K562 (cell line): Measurements from ENCODE around the gene CHRDL1. TPM values are rescaled to one million over a fixed set of nuclear protein-coding genes. Genes with fewer than 3 reads are reported as not detected.

Experiments
- HDAC2 ChIP-seq: fragments of 450-650 bp; IDR thresholded peaks from 2 replicates; pipeline ENCODE4 v1.6.1; 2016; ENCODE audit warnings: mild to moderate bottlenecking
- polyA plus RNA-seq, 8 experiments: library from polyadenylated mRNA; depleted of rRNA in 4 of 8; stranded (reverse) in 5 of 8; unstranded in 3 of 8; fragments of >200 nt; fragmentation: Nextera tagmentation in 2 of 8; fragmentation: Illumina TruSeq in 1 of 8; extraction: Ambion mirVana in 2 of 8; extraction: Trizol in 1 of 8; gene quantifications; 2 replicates each; pipeline versions ENCODE4 v1.2.1 to v1.2.3, GENCODE V29; 2011 to 2014; ENCODE audit warnings: inconsistent platforms in 1 of 8, missing spikeins in 1 of 8
- total RNA-seq, 7 experiments: library from RNA; depleted of rRNA in 6 of 7; stranded (reverse); fragments of >200 nt in 6 of 7; fragmentation: Illumina TruSeq in 2 of 7; extraction: Trizol in 2 of 7; gene quantifications; 2 replicates each; pipeline versions ENCODE4 v1.2.1 to v1.2.3, GENCODE V29; 2011 to 2021; ENCODE audit warnings: low replicate concordance in 1 of 7
- TF ChIP-seq, protein P1 (sequence below), 2 experiments: fragments of 450-650 bp in 1 of 2; sonication (generic) in 1 of 2; formaldehyde crosslinking in 1 of 2; IDR thresholded peaks; 2 replicates each; pipeline versions ENCODE4 v1.7.1 to v1.9.0; 2016 to 2022; ENCODE audit warnings: inconsistent platforms in 1 of 2, mild to moderate bottlenecking in 1 of 2, missing genetic modification reagents in 1 of 2
- TF ChIP-seq, protein P2 (sequence below), 2 experiments: fragments of 150-350 bp in 1 of 2; IDR thresholded peaks; 2 replicates each; pipeline ENCODE4 v1.6.1; 2012 to 2016; ENCODE audit warnings: low read depth in 2 of 2, low read length in 2 of 2, mild to moderate bottlenecking in 1 of 2, moderate library complexity in 1 of 2

The CHRDL1 gene
- total and polyA plus RNA-seq, 9 of the 15 experiments (the other 6 are each of a cell fraction or from before 2014, with no cell fraction given) = not detected

- TF ChIP-seq, protein P1, sequence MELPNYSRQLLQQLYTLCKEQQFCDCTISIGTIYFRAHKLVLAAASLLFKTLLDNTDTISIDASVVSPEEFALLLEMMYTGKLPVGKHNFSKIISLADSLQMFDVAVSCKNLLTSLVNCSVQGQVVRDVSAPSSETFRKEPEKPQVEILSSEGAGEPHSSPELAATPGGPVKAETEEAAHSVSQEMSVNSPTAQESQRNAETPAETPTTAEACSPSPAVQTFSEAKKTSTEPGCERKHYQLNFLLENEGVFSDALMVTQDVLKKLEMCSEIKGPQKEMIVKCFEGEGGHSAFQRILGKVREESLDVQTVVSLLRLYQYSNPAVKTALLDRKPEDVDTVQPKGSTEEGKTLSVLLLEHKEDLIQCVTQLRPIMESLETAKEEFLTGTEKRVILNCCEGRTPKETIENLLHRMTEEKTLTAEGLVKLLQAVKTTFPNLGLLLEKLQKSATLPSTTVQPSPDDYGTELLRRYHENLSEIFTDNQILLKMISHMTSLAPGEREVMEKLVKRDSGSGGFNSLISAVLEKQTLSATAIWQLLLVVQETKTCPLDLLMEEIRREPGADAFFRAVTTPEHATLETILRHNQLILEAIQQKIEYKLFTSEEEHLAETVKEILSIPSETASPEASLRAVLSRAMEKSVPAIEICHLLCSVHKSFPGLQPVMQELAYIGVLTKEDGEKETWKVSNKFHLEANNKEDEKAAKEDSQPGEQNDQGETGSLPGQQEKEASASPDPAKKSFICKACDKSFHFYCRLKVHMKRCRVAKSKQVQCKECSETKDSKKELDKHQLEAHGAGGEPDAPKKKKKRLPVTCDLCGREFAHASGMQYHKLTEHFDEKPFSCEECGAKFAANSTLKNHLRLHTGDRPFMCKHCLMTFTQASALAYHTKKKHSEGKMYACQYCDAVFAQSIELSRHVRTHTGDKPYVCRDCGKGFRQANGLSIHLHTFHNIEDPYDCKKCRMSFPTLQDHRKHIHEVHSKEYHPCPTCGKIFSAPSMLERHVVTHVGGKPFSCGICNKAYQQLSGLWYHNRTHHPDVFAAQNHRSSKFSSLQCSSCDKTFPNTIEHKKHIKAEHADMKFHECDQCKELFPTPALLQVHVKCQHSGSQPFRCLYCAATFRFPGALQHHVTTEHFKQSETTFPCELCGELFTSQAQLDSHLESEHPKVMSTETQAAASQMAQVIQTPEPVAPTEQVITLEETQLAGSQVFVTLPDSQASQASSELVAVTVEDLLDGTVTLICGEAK (IDR thresholded peaks at IDR 0.05) = no peak
- TF ChIP-seq, protein P1 (CRISPR knock-in tag; IDR thresholded peaks at IDR 0.05) = no peak
- TF ChIP-seq, protein P2, sequence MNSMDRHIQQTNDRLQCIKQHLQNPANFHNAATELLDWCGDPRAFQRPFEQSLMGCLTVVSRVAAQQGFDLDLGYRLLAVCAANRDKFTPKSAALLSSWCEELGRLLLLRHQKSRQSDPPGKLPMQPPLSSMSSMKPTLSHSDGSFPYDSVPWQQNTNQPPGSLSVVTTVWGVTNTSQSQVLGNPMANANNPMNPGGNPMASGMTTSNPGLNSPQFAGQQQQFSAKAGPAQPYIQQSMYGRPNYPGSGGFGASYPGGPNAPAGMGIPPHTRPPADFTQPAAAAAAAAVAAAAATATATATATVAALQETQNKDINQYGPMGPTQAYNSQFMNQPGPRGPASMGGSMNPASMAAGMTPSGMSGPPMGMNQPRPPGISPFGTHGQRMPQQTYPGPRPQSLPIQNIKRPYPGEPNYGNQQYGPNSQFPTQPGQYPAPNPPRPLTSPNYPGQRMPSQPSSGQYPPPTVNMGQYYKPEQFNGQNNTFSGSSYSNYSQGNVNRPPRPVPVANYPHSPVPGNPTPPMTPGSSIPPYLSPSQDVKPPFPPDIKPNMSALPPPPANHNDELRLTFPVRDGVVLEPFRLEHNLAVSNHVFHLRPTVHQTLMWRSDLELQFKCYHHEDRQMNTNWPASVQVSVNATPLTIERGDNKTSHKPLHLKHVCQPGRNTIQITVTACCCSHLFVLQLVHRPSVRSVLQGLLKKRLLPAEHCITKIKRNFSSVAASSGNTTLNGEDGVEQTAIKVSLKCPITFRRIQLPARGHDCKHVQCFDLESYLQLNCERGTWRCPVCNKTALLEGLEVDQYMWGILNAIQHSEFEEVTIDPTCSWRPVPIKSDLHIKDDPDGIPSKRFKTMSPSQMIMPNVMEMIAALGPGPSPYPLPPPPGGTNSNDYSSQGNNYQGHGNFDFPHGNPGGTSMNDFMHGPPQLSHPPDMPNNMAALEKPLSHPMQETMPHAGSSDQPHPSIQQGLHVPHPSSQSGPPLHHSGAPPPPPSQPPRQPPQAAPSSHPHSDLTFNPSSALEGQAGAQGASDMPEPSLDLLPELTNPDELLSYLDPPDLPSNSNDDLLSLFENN (IDR thresholded peaks at IDR 0.05; ENCODE audit: low read depth in 2 of 2, low read length in 2 of 2) = no peak
- no peak for TF ChIP-seq HDAC2
These were observed 111.7 kb downstream of the CHRDL1 start (continued) for GRCh38 chrX:110683925-110684324.
